Measurements from ENCODE around the gene XRCC6. TPM values are rescaled to one million over a fixed set of nuclear protein-coding genes. Genes with fewer than 3 reads are reported as not detected.

XRCC6 gene
- total RNA-seq: 272 and 337 TPM in 2 replicates

DNA sequence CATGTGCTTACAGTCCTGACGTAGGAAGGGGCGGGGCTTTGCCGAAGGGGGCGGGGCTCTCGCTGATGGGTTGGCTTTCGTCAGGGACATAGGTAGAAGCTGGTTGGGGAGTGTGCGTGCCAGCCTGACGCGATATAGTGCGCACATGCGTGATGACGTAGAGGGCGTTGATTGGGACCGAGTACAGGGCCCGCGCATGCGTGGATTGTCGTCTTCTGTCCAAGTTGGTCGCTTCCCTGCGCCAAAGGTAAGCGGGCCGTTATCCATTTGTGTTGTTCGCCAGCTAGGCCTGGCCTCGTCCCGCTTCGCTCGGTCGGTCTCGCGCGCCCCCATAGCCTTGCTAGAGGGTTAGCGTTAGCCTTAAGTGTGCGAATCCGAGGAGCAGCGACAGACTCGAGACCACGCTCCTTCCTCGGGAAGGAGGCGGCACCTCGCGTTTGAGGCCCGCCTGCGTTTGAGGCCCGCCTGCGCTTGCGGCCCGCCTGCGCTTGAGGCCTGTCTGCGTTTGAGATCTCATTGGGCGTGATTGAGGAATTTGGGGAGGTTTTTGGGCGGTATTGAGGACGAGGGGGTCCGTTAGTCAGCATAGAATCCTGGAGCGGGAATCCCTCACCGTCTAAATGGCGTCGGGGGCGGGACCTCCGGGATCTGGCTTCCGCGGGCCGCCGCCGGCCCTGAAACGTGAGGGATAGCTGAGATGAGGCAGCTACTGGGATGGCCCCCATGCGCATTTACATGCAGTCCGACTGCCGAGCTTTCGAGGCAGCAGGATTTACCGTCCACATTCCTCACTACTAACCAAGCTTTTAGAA, at the start of gene XRCC6:
Gene XRCC6, plus strand, starts transcription at position 197 of the 812 bp plus-strand sequence. CDS start 710 bp downstream, outside the sequence.

DNA sequence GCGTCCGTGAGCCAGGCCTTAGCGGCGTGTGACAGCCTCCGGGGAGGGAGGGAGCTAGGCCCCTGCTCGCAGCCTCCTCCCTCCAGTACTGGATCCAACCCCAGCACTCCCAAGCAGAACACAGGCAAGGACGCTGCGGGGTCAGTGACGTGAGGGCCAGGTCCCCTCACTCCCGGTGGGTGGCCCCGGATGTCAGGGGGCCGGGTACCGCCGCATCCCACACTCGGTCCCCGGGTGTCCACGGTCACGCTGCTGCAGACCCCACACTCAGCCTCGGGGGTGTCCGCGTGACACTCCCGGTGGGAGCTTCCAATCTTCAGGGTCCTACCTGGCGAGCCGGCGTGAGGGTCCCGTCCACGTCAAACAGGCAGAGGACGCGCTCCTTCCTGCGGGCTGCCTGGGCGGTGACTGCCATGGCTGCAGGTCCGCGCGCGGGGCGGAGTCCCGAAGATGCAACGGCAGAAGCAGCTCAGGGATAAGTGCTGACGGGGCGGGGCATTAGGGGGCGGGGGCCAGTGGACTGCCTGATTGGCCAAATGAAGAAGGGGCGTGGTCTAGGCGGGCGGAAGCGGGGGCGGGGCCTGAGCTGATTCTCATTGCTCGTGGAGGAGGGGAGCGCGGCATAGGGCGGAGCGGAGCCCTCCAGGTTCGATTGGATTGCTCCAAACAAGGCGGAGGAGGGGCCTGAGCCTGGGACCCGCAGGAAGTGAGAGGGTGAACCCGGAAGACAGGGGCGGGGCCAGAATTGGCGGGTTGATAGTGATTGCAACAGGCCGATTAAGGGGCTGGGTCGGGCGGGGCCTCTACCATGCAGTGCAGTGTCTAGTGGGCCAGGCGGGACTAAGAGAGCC, 31.5 kb upstream of the XRCC6 start, which contains the start of gene PMM1:
Gene PMM1, minus strand, starts transcription at position 450 of the 851 bp plus-strand sequence. Its CDS starts 35 bp downstream, at position 415.

DNA sequence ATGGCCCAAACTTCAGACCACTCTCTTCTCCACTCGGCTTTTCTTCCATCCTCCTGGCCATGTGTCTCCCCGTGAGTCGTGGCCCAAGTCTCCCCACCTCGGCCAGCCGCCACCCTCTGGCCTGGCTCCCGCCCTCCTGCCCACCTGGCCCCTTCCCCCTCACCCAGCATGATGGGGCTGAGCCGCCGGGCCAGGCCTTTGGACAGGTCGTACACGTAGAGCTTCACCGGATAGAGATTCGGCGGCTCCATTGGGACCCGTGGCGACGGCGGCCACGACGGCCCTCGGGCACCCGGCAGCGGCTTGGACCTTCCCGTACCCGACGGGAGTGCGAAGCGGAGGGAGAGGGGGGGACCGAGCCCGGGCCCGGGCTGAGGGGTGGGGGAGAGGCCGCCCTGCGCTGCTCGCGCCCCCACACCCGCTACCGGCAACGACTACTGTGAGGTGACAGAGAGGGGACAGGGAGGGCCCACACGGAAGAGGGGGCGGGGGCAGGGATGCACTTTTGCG, 451 bp upstream of the XRCC6 start, which contains the start of gene DESI1:
Gene DESI1, minus strand, starts transcription at position 455 of the 510 bp plus-strand sequence. Its CDS starts 204 bp downstream, at position 251.

DNA sequence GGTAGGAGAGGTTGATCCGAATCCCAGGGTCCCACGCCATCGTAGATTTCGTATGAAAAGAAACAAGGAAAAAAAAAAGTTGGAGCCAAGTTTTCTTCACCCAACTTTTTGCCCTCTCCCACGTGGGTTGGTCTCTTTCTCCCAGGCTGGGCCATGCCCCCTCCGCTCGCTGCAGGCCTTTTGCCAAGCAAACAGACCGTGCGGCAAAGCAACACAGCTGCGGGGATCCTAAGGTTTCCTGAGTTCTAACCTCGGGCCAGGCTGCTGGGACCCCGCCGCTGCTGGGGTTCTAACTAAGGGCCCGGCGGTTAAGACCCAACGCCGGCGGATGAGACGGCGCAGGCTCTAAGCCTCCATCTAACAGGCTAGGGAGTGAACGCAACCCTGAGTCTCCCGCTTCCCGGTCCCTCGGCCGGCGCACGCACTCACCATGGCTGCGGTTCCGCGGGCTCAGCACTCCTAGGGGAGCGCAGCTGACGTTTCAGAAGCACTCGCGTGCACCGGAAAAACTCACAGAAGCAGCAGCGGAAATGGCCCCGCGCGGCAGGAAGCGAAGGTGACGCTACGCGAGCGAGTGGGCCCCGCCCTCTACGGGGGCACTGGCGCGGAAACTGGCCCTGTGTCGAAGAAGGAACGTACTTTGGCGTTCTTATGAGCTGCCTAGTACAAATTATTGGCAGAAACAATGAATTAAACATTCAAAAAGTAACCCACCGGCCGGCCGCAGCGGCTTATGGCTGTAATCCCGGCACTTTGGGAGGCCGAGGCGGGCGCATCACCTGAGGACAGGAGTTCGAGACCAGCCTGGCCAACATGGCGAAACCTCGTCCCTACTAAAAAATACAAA, 67.5 kb downstream of the XRCC6 start, which contains the start of gene SNU13:
Gene SNU13, minus strand, starts transcription at position 503 of the 847 bp plus-strand sequence. Its CDS starts 71 bp downstream, at position 432.

DNA sequence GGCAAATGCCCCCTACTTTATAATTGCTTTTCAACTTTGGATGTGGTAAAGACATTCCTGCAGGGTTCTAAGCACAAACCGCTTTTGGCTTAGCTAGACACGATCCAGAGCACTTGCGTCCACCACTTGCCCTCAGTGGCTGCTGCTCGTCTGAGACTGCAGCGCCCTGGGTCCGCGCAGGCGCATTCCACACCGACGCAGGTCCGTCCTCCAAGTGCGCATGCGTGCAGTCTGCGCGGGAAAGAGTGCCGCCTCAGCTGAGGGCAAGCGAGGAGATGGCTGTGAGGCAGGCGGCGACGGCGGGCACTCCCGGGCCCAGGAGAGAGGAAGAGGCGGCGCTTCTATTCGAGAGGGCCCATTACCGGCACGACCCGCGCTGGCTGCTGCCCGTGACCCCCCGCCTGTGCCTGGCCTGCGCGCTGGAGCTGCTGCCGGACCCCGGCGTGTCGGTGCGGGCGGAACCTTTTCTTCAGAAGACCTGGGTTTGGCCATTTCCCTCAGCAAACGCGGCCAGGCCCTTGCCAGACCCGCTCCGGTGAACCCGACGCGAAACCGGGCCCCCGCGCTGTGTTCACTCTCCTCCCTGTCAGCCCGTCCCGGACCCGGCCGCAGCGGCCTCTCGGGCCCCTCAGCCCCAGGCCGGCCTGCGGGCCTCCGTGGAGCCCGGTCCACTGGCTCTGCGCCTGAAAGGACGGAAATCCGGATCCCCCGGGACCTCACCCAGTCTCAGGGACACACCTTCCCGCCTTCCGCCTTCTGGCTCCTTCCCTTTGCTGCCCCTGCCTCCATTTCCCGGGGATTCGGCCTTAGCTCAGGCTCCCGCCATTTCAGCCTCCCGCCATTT, 78.4 kb downstream of the XRCC6 start, which contains the start of gene MEI1:
Gene MEI1, plus strand, starts transcription at position 240 of the 844 bp plus-strand sequence. Its CDS starts 36 bp downstream, at position 276.

Small RNA genes lying within 50 kb of the gene (small RNA-seq; reads per million reads assigned to genes)
- gene HMGN2P10 (not detected), gene RF00019 (not detected), gene RNU6-476P (not detected)

Other genes with a start within 250 kb of the XRCC6 start
- 3.7 and 4.4 TPM in 2 replicates for gene TEF, start 239.4 kb upstream of the XRCC6 start, total RNA-seq
- gene TOB2, start 174.5 kb upstream of the XRCC6 start, total RNA-seq: 28.7 and 35.8 TPM in 2 replicates
- 43.0 and 45.9 TPM in 2 replicates for gene PHF5A, start 152.6 kb upstream of the XRCC6 start, total RNA-seq
- 69.4 and 82.9 TPM in 2 replicates for gene ACO2, start 152.2 kb upstream of the XRCC6 start, total RNA-seq
- gene POLR3H, start 76.8 kb upstream of the XRCC6 start, total RNA-seq: 22.4 and 24.2 TPM in 2 replicates
- gene CSDC2, start 60.3 kb upstream of the XRCC6 start, total RNA-seq: 0.20 TPM in 1 of 2 replicates, not detected in the other
- gene PMM1, start 31.5 kb upstream of the XRCC6 start, total RNA-seq: 15.8 and 22.0 TPM in 2 replicates
- gene DESI1, start 252 bp upstream of the XRCC6 start, total RNA-seq: 24.3 and 29.7 TPM in 2 replicates
- gene SNU13, start 67.6 kb downstream of the XRCC6 start, total RNA-seq: 94.8 and 105 TPM in 2 replicates
- gene MEI1, start 78.2 kb downstream of the XRCC6 start, total RNA-seq: 0.37 and 3.1 TPM in 2 replicates
- 7.3 and 11.9 TPM in 2 replicates for gene CCDC134, start 179.4 kb downstream of the XRCC6 start, total RNA-seq
- 80.1 and 106 TPM in 2 replicates for gene SREBF2, start 211.8 kb downstream of the XRCC6 start, total RNA-seq

Measured in subcutaneous preadipocyte (primary cell).